H9 (cell line): ENCODE results near the gene ASTN2. TPM values are rescaled to one million over a fixed set of nuclear protein-coding genes. Genes with fewer than 3 reads are reported as not detected.

Source experiments
- DNase-seq: peaks from one replicate; pipeline ENCODE4 v3.0.0-alpha.2; 2017
- H2AFZ ChIP-seq: one replicate; pipeline ENCODE4 v1.6.1; 2013; ENCODE audit warnings: mild to moderate bottlenecking, low read length, control low read depth, moderate library complexity
- H2AK5ac ChIP-seq: 2 replicates; pipeline ENCODE4 v1.6.1; 2013; ENCODE audit warnings: low read length, control low read depth, mixed read lengths; ENCODE audit not compliant: insufficient read length
- H2BK120ac ChIP-seq: one replicate; pipeline ENCODE4 v1.6.1; 2013; ENCODE audit warnings: low read depth, mild to moderate bottlenecking, low read length, control low read depth, inconsistent platforms; ENCODE audit not compliant: poor library complexity, severe bottlenecking
- H2BK12ac ChIP-seq: 2 replicates; pipeline ENCODE4 v1.6.1; 2013; ENCODE audit warnings: low read length, control low read depth, mixed read lengths, low read depth; ENCODE audit not compliant: insufficient read length
- H2BK15ac ChIP-seq: 2 replicates; pipeline ENCODE4 v1.6.1; 2013; ENCODE audit warnings: low read depth, low read length, control low read depth
- H2BK20ac ChIP-seq: one replicate; pipeline ENCODE4 v1.6.1; 2013; ENCODE audit warnings: low read depth, mild to moderate bottlenecking, low read length, control low read depth, inconsistent platforms; ENCODE audit not compliant: poor library complexity, severe bottlenecking
- H2BK5ac ChIP-seq: 2 replicates; pipeline ENCODE4 v1.6.1; 2013; ENCODE audit warnings: low read length, control low read depth, mixed read lengths; ENCODE audit not compliant: insufficient read length
- H3K14ac ChIP-seq: 2 replicates; pipeline ENCODE4 v1.6.1; 2013; ENCODE audit warnings: low read length, control low read depth; ENCODE audit not compliant: insufficient read depth
- H3K18ac ChIP-seq: 2 replicates; pipeline ENCODE4 v1.6.1; 2013; ENCODE audit warnings: low read depth, mild to moderate bottlenecking, mixed read lengths, low read length, control low read depth; ENCODE audit not compliant: insufficient read length
- H3K23ac ChIP-seq: 2 replicates; pipeline ENCODE4 v1.6.1; 2013; ENCODE audit warnings: low read length, control low read depth, mixed read lengths, low read depth; ENCODE audit not compliant: insufficient read length
- H3K23me2 ChIP-seq: 2 replicates; pipeline ENCODE4 v1.6.1; 2013; ENCODE audit warnings: low read depth, mild to moderate bottlenecking, mixed read lengths, low read length, control low read depth; ENCODE audit not compliant: insufficient read length, poor library complexity, severe bottlenecking
- H3K27ac ChIP-seq: 2 replicates; pipeline ENCODE4 v1.5.1; 2013; ENCODE audit warnings: low read length, control low read depth, mixed read lengths, low read depth; ENCODE audit not compliant: insufficient read length
- H3K27me3 ChIP-seq: 2 replicates; pipeline ENCODE4 v1.6.1; 2013; ENCODE audit warnings: low read length, control low read depth, inconsistent platforms; ENCODE audit not compliant: insufficient read depth
- H3K4ac ChIP-seq: 2 replicates; pipeline ENCODE4 v1.6.1; 2013; ENCODE audit warnings: low read depth, mild to moderate bottlenecking, control low read depth, inconsistent platforms, low read length, moderate library complexity
- H3K4me1 ChIP-seq: 2 replicates; pipeline ENCODE4 v1.6.1; 2013; ENCODE audit warnings: low read length, control low read depth, inconsistent platforms; ENCODE audit not compliant: insufficient read depth
- H3K4me2 ChIP-seq: 2 replicates; pipeline ENCODE4 v1.6.1; 2013; ENCODE audit warnings: low read length, control low read depth, mixed read lengths; ENCODE audit not compliant: insufficient read length, insufficient read depth
- H3K56ac ChIP-seq: 2 replicates; pipeline ENCODE4 v1.6.1; 2013; ENCODE audit warnings: low read depth, mild to moderate bottlenecking, mixed read lengths, low read length, control low read depth; ENCODE audit not compliant: insufficient read length
- H3K79me1 ChIP-seq: 2 replicates; pipeline ENCODE4 v1.6.1; 2013; ENCODE audit warnings: low read depth, mild to moderate bottlenecking, moderate library complexity, low read length, control low read depth, inconsistent platforms; ENCODE audit not compliant: insufficient read depth, poor library complexity, severe bottlenecking
- H3K79me2 ChIP-seq: 2 replicates; pipeline ENCODE4 v1.6.1; 2013; ENCODE audit warnings: low read length, control low read depth, inconsistent platforms; ENCODE audit not compliant: insufficient read depth
- H3K9ac ChIP-seq: 2 replicates; pipeline ENCODE4 v1.6.1; 2013; ENCODE audit warnings: low read length, control low read depth, mixed read lengths; ENCODE audit not compliant: insufficient read length; ENCODE audit errors: extremely low read depth
- H3K9me3 ChIP-seq: one replicate; pipeline ENCODE4 v1.6.1; 2013; ENCODE audit warnings: low read depth, low read length, inconsistent platforms; ENCODE audit not compliant: control insufficient read depth
- H3T11ph ChIP-seq: one replicate; pipeline ENCODE4 v1.6.1; 2013; ENCODE audit warnings: mild to moderate bottlenecking, low read length, control low read depth, inconsistent platforms
- H4K20me1 ChIP-seq: one replicate; pipeline ENCODE4 v1.6.1; 2013; ENCODE audit not compliant: control insufficient read depth, insufficient read length, insufficient read depth
- H4K5ac ChIP-seq: 2 replicates; pipeline ENCODE4 v1.6.1; 2013; ENCODE audit warnings: low read depth, mild to moderate bottlenecking, mixed read lengths, low read length, control low read depth; ENCODE audit not compliant: insufficient read length
- H4K8ac ChIP-seq: replicated peaks from 2 replicates; pipeline ENCODE4 v1.6.1; 2013; ENCODE audit warnings: low read length, control low read depth, mixed read lengths, low read depth; ENCODE audit not compliant: insufficient read length
- H4K91ac ChIP-seq: 2 replicates; pipeline ENCODE4 v1.6.1; 2013; ENCODE audit warnings: low read depth, mild to moderate bottlenecking, moderate library complexity, mixed read lengths, low read length, control low read depth; ENCODE audit not compliant: insufficient read length
- H3K27ac Mint-ChIP-seq, 3 experiments: 2 replicates in 2 of 3; 3 replicates in 1 of 3; pipeline ENCODE4 v1.8.0; 2020 to 2021; ENCODE audit warnings: mixed read lengths in 3 of 3, mild to moderate bottlenecking in 1 of 3, moderate library complexity in 1 of 3
- H3K27me3 Mint-ChIP-seq: 2 replicates; pipeline ENCODE4 v1.8.0; 2021; ENCODE audit warnings: low read depth, mild to moderate bottlenecking, moderate library complexity, mixed read lengths
- H3K36me3 Mint-ChIP-seq, 3 experiments: 2 replicates in 2 of 3; 3 replicates in 1 of 3; pipeline ENCODE4 v1.8.0; 2020 to 2021; ENCODE audit warnings: low read depth in 3 of 3, mixed read lengths in 3 of 3; ENCODE audit not compliant: insufficient read depth in 1 of 3
- H3K4me1 Mint-ChIP-seq, 2 experiments: 2 replicates each; pipeline ENCODE4 v1.8.0; 2020; ENCODE audit warnings: mixed read lengths in 2 of 2
- H3K4me3 Mint-ChIP-seq, 2 experiments: 2 replicates in 1 of 2; 3 replicates in 1 of 2; pipeline ENCODE4 v1.8.0; 2020 to 2021; ENCODE audit warnings: mild to moderate bottlenecking in 2 of 2, mixed read lengths in 2 of 2, moderate library complexity in 1 of 2
- H3K9me3 Mint-ChIP-seq, 2 experiments: 2 replicates in 1 of 2; 3 replicates in 1 of 2; pipeline ENCODE4 v1.8.0; 2020; ENCODE audit warnings: mild to moderate bottlenecking in 2 of 2, mixed read lengths in 2 of 2, moderate library complexity in 1 of 2
- CTCF ChIP-seq: fragments of 200-600 bp; sonication (generic); conservative IDR thresholded peaks from 3 replicates; pipeline ENCODE4 v1.8.0; 2021; ENCODE audit warnings: antibody characterized with exemption, mild to moderate bottlenecking
- WGBS: extraction: QIAGEN DNeasy Blood & Tissue Kit; methylation state at CpG from one replicate; pipeline ENCODE4 v1.1.7; 2013; ENCODE audit warnings: missing lambda C conversion rate, low lambda C conversion rate, mixed read lengths; ENCODE audit not compliant: insufficient read length; ENCODE audit errors: extremely low coverage; 5-methylcytosine and 5-hydroxymethylcytosine counted together
- total RNA-seq: library from RNA; stranded (reverse); gene quantifications from 2 replicates; pipeline ENCODE4 v1.2.1, GENCODE V29; 2021

The ASTN2 gene
- total RNA-seq, 1 experiment from 2014 or later = 9.7 TPM

DNA sequence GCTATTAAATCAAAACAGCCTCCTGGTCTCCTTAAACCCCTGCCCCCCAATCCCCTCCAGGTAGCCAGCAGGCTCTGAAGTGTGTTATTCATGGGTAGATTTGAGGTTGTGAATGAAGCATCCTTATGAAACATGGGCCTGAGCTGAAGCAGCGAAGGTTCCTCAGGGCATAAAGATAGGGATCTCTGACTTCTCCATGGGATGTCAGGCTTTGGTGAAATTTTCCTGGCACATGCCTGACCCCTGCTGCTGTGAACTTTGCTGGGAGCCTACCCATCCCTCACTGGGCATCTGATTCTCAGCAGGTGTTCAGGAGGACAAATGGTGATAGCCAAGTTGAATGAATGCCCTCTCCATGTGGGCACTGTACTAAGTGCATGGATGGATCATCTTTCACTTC lies 250.3 kb downstream of the ASTN2 start:
- Histone ChIP-seq H3K9ac (no peak overlapping the region), H2BK5ac (no peak overlapping the region), H2BK20ac (no peak overlapping the region), H2BK15ac (no peak overlapping the region), H2AK5ac (no peak overlapping the region), H3K4me2 (no peak overlapping the region), H4K8ac (no peak overlapping the region), H3T11ph (no peak overlapping the region), H3K4me1 (no peaks in the 10 kb centered on the region), H3K18ac (no peak overlapping the region), H3K27ac (no peak overlapping the region), H4K20me1 (no peaks in the 10 kb centered on the region), H3K23ac (no peak overlapping the region), H2BK12ac (no peak overlapping the region), H3K56ac (no peak overlapping the region), H3K79me2 (no peaks in the 10 kb centered on the region), H2AFZ (no peak overlapping the region), H3K9me3 (no peaks in the 10 kb centered on the region), H3K4ac (no peak overlapping the region), H4K5ac (no peak overlapping the region), H2BK120ac (no peak overlapping the region), H3K23me2 (no peaks in the 10 kb centered on the region), H3K14ac (no peak overlapping the region), H3K79me1 (no peaks in the 10 kb centered on the region), H4K91ac (no peak overlapping the region), H3K27me3 (no peaks in the 10 kb centered on the region)
- Mint-ChIP-seq H3K27me3 (no peaks in the 10 kb centered on the region), H3K9me3 (no peaks in the 10 kb centered on the region), H3K27ac (no peak overlapping the region), H3K36me3 (no peaks in the 10 kb centered on the region), H3K4me1 (peaks cover 9 to 14% of the 10 kb centered on the region in 2 experiments), H3K4me3 (no peak overlapping the region)
- no peak for TF ChIP-seq CTCF
- WGBS = no CpG with 5 or more reads among the region's 1 CpG
- no peak for DNase-seq
